Panc1 (cell line): Measurements from ENCODE around the gene COA6. TPM values are rescaled to one million over a fixed set of nuclear protein-coding genes. Genes with fewer than 3 reads are reported as not detected.

Experiments
- ATAC-seq: fragments of 200-7000 bp; cut with Tn5 transposase; 2 replicates; pipeline ENCODE4 v1.9.1; 2020; ENCODE audit warnings: mild to moderate bottlenecking, moderate library complexity
- BruUV-seq: library from RNA; stranded (reverse); fragments of 400-500 nt; replicated peaks from 2 replicates; lab custom pipeline; 2021; lab: Mats Ljungman, UMichigan
- CTCF ChIA-PET: fragments of 300-600 bp; sonication (Branson Sonifier 250); formaldehyde crosslinking; loops from one replicate; lab custom pipeline; 2022; ENCODE audit warnings: antibody characterized with exemption; lab: Charles Lee
- POLR2A ChIA-PET: fragments of 300-600 bp; sonication (Branson Sonifier 250); formaldehyde crosslinking; loops from one replicate; lab custom pipeline; 2022; ENCODE audit warnings: antibody characterized with exemption; lab: Charles Lee
- DNase-seq: peaks from one replicate; pipeline ENCODE4 v3.0.0-alpha.2; 2010; ENCODE audit warnings: low read depth, low spot score
- H3K27ac ChIP-seq: 2 replicates; pipeline ENCODE4 v1.5.1; 2011; ENCODE audit warnings: mild to moderate bottlenecking, low read length, inconsistent platforms
- H3K27me3 ChIP-seq: fragments of 200-500 bp; sonication (Bioruptor generic); 2 replicates; pipeline ENCODE4 v1.6.0; 2014; ENCODE audit warnings: low read length, inconsistent platforms; ENCODE audit not compliant: control insufficient read depth, insufficient read depth
- H3K36me3 ChIP-seq: fragments of 200-500 bp; sonication (Bioruptor generic); 2 replicates; pipeline ENCODE4 v1.5.1; 2014; ENCODE audit warnings: inconsistent platforms, mild to moderate bottlenecking, low read length, moderate library complexity; ENCODE audit not compliant: control insufficient read depth, insufficient read depth
- H3K4me1 ChIP-seq: 2 replicates; pipeline ENCODE4 v1.5.1; 2011; ENCODE audit warnings: inconsistent platforms, mild to moderate bottlenecking, low read length, moderate library complexity; ENCODE audit not compliant: control insufficient read depth, insufficient read depth
- H3K4me3 ChIP-seq, 2 experiments: 2 replicates each; pipeline ENCODE4 v1.5.1; 2011 to 2012; ENCODE audit warnings: low read depth in 2 of 2, low read length in 2 of 2, mild to moderate bottlenecking in 2 of 2, inconsistent platforms in 1 of 2, moderate library complexity in 1 of 2
- H3K9me3 ChIP-seq: fragments of 200-500 bp; sonication (Bioruptor generic); 2 replicates; pipeline ENCODE4 v1.5.1; 2014; ENCODE audit warnings: low read depth, mild to moderate bottlenecking, inconsistent platforms, low read length, moderate library complexity; ENCODE audit not compliant: control insufficient read depth, insufficient read depth
- CTCF ChIP-seq: fragments of 450-650 bp; IDR thresholded peaks from 2 replicates; pipeline ENCODE4 v1.5.1; 2017; ENCODE audit warnings: mild to moderate bottlenecking
- POLR2AphosphoS5 ChIP-seq: IDR thresholded peaks from 2 replicates; pipeline ENCODE4 v1.6.1; 2012; ENCODE audit warnings: mild to moderate bottlenecking, low read depth, low read length, moderate library complexity
- REST ChIP-seq, 2 experiments: IDR thresholded peaks; 2 replicates each; pipeline ENCODE4 v1.6.1; 2011 to 2012; ENCODE audit warnings: low read depth in 2 of 2, control low read depth in 1 of 2, low read length in 1 of 2, mild to moderate bottlenecking in 1 of 2, moderate library complexity in 1 of 2; ENCODE audit not compliant: insufficient read depth in 1 of 2
- SIN3A ChIP-seq: IDR thresholded peaks from 2 replicates; pipeline ENCODE4 v1.6.1; 2012; ENCODE audit warnings: low read depth, mild to moderate bottlenecking, low read length, moderate library complexity, borderline replicate concordance; ENCODE audit not compliant: insufficient read depth
- TCF7L2 ChIP-seq: IDR thresholded peaks from 2 replicates; pipeline ENCODE4 v1.6.1; 2011; ENCODE audit warnings: mild to moderate bottlenecking, low read depth, low read length, inconsistent platforms
- in situ Hi-C: cut with HindIII; loops from 2 replicates; pipeline ENCODE4 v1.10.0; 2016; ENCODE audit warnings: low sequenced_read_pairs, low pct_unique_long_range_greater_than_20kb
- intact Hi-C: fragments of 100-400 bp; cut with micrococcal nuclease; formaldehyde crosslinking; loops from one replicate; pipeline ENCODE4 v1.10.0; 2022; ENCODE audit not compliant: unreplicated experiment
- total RNA-seq: library from RNA; stranded (reverse); gene quantifications from one replicate; pipeline ENCODE4 v1.2.1, GENCODE V29; 2021; ENCODE audit not compliant: unreplicated experiment

The COA6 gene
- total RNA-seq, 1 experiment from 2014 or later, result 50.1 TPM

- ChIA-PET CTCF (no interaction called here), POLR2A (no interaction called here)
- H3K36me3 ChIP-seq, result peaks cover 6% of the 10 kb centered on the region; the same call in 1 of the 2 replicates
- H3K4me1 ChIP-seq, result peaks cover 7% of the 10 kb centered on the region
- DNase-seq (no peak), ATAC-seq (no peak)
- intact Hi-C loops (no loop called here), in situ Hi-C loops (no loop called here)
- BruUV-seq, result no TSS peak
- H3K27ac ChIP-seq, result peak overlapping the region; percentile 99
- H3K9me3 ChIP-seq, result no peaks in the 10 kb centered on the region
- TF ChIP-seq CTCF, result no peak
- no peak for TF ChIP-seq TCF7L2
- TF ChIP-seq SIN3A, result no peak
- no peak for TF ChIP-seq REST (IDR thresholded peaks at IDR 0.05; ENCODE audit: insufficient read depth in 1 of 2, low read depth in 2 of 2, low read length in 1 of 2)
- no peak for TF ChIP-seq POLR2AphosphoS5
- no peaks in the 10 kb centered on the region for H3K27me3 ChIP-seq
- H3K4me3 ChIP-seq, result peak overlapping the region; percentile 94 to 97
Observed at GRCh38 chr1:234372011-234372757, 1.1 kb upstream of the COA6 start.

GRCh38 chr1:234373959-234374254, 651 bp downstream of the COA6 start:
- Histone ChIP-seq H3K36me3 (peaks cover 16% of the 10 kb centered on the region), H3K9me3 (no peaks in the 10 kb centered on the region), H3K27me3 (no peaks in the 10 kb centered on the region), H3K27ac (peak overlapping the region; percentile 99), H3K4me3 (peak overlapping the region; percentile 94 to 97), H3K4me1 (peaks cover 7% of the 10 kb centered on the region)
- ChIA-PET CTCF (interaction anchor here (0.6 kb wide), 1 partner anchor 729 kb away, joined by 7 read pairs; no protein-coding TSS in a partner anchor), POLR2A (interaction anchor here (0.6 to 0.9 kb wide), 2 partner anchors 53 to 341 kb away, joined by 4 read pairs; no protein-coding TSS in a partner anchor)
- intact Hi-C loops (no loop called here), in situ Hi-C loops (no loop called here)
- DNase-seq (no peak), ATAC-seq (no peak)
- TF ChIP-seq REST (IDR thresholded peaks at IDR 0.05; ENCODE audit: insufficient read depth in 1 of 2, low read depth in 2 of 2, low read length in 1 of 2), result no peak
- no peak for TF ChIP-seq SIN3A
- TF ChIP-seq POLR2AphosphoS5, result no peak
- TF ChIP-seq CTCF, result no peak
- TF ChIP-seq TCF7L2, result no peak
- BruUV-seq, result no TSS peak
